Activated CD8-positive, alpha-beta memory T cell treated with anti-CD3 and anti-CD28 coated beads for 24 hours (primary cell): ENCODE data around the gene SLCO1B3.

ENCODE experiments used
- DNase-seq: peaks from one replicate; pipeline ENCODE4 v3.0.0-alpha.2; 2020

Gene SLCO1B3

GRCh38 chr12:20885116-20885515 lies 74.6 kb downstream of the SLCO1B3 start:
- DNase-seq, result no peak

GRCh38 chr12:20885552-20885951 lies 75.0 kb downstream of the SLCO1B3 start:
- DNase-seq, result no peak

GRCh38 chr12:20917269-20917668 lies 106.8 kb downstream of the SLCO1B3 start:
- no peak for DNase-seq

GRCh38 chr12:20917819-20918218 lies 107.3 kb downstream of the SLCO1B3 start:
- DNase-seq, result no peak

GRCh38 chr12:20931894-20932293 lies 121.4 kb downstream of the SLCO1B3 start:
- no peak for DNase-seq

GRCh38 chr12:20946732-20947131 lies 136.2 kb downstream of the SLCO1B3 start:
- DNase-seq, result no peak

- no peak for DNase-seq
Measured at GRCh38 chr12:20950248-20950647, 139.7 kb downstream of the SLCO1B3 start.

- no peak for DNase-seq
Measured at GRCh38 chr12:20963303-20963702, 152.8 kb downstream of the SLCO1B3 start.

- no peak for DNase-seq
Measured at GRCh38 chr12:20963762-20964161, 153.3 kb downstream of the SLCO1B3 start.
